SK-N-MC (cell line): ENCODE results near the gene WDR6.

Experiments used
- EZH2 ChIP-seq: fragments of 200-600 bp; sonication (generic); IDR thresholded peaks from one replicate; pipeline ENCODE4 v1.6.1; 2017; ENCODE audit warnings: antibody characterized with exemption
- POLR2AphosphoS5 ChIP-seq: IDR thresholded peaks from 2 replicates; pipeline ENCODE4 v1.6.1; 2012; ENCODE audit warnings: mild to moderate bottlenecking, low read depth, low read length, borderline replicate concordance

GRCh38 chr3:49034650-49035049 is 27.5 kb downstream of the WDR6 start:
- no peak for TF ChIP-seq EZH2
- TF ChIP-seq POLR2AphosphoS5: no peak
